Stimulated activated CD8-positive, alpha-beta memory T cell treated with anti-CD3 and anti-CD28 coated beads, Interleukin-15, amount 100 ng/mL, for 4 hours (primary cell): ENCODE measurements around the gene AP1S1.
"Not testable (repeated sequence)": the region's sequence is repeated elsewhere in the genome, so short reads cannot be mapped to it uniquely, and the experiment has no call there.

Experiments used
- DNase-seq, 2 donors: peaks; one replicate each; pipeline ENCODE4 v3.0.0-alpha.2; 2020; ENCODE audit warnings: low read depth in 2 of 2

The AP1S1 gene

DNA sequence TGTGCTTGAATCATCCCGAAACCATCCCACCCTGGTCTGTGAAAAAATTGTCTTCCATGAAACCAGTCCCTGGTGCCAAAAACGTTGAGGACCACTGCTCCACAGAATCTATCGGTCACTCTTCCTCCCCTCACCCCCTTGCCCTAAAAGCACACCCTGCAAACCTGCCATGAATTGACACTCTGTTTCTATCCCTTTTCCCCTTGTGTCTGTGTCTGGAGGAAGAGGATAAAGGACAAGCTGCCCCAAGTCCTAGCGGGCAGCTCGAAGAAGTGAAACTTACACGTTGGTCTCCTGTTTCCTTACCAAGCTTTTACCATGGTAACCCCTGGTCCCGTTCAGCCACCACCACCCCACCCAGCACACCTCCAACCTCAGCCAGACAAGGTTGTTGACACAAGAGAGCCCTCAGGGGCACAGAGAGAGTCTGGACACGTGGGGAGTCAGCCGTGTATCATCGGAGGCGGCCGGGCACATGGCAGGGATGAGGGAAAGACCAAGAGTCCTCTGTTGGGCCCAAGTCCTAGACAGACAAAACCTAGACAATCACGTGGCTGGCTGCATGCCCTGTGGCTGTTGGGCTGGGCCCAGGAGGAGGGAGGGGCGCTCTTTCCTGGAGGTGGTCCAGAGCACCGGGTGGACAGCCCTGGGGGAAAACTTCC lies 28.2 kb upstream of the AP1S1 start:
- no peak for DNase-seq

DNA sequence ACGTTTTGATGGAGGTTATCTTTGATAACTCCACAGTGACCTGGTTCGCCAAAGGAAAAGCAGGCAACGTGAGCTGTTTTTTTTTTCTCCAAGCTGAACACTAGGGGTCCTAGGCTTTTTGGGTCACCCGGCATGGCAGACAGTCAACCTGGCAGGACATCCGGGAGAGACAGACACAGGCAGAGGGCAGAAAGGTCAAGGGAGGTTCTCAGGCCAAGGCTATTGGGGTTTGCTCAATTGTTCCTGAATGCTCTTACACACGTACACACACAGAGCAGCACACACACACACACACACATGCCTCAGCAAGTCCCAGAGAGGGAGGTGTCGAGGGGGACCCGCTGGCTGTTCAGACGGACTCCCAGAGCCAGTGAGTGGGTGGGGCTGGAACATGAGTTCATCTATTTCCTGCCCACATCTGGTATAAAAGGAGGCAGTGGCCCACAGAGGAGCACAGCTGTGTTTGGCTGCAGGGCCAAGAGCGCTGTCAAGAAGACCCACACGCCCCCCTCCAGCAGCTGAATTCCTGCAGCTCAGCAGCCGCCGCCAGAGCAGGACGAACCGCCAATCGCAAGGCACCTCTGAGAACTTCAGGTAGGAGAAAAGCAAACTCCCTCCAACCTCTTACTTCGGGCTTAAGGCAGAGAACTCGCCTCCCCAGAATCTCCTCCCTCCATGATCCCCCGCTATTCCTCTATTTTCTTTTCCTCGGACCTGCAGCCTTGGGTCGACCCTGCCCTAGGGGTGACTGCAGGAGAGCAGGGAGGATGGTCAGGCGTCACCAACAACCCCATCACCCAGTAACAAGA lies 27.4 kb upstream of the AP1S1 start, which contains the start of gene SERPINE1:
Gene SERPINE1, plus strand, starts transcription at position 454 of the 809 bp plus-strand sequence. CDS start 1,290 bp downstream, outside the sequence.
- peak; percentile 20 to 29 for DNase-seq

DNA sequence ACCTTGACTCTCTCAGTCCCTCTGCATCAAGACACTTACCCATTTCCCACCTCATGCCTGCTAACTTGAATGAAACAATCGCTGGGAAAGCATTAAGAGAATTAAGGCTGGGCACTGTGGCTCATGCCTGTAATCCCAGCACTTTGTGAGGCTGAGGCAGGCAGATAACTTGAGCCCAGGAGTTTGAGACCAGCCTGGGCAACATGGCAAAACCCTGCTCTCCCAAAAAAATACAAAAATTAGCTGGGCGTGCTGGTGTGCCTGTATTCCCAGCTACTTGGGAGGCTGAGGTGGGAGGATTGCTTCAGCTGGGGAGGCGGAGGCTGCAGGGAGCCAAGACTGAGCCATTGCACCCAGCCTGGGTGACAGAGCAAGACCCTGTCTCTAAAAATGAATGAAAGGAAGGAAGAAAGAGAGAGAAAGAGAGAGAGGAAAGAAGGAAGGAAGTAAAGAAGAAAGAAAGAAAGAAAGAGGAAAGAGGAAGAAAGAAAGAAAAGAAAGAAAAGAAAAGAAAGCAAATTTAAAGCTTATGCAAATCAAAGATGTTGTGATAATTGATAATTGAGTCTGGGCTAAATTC lies 26.7 kb upstream of the AP1S1 start:
- no peak for DNase-seq

DNA sequence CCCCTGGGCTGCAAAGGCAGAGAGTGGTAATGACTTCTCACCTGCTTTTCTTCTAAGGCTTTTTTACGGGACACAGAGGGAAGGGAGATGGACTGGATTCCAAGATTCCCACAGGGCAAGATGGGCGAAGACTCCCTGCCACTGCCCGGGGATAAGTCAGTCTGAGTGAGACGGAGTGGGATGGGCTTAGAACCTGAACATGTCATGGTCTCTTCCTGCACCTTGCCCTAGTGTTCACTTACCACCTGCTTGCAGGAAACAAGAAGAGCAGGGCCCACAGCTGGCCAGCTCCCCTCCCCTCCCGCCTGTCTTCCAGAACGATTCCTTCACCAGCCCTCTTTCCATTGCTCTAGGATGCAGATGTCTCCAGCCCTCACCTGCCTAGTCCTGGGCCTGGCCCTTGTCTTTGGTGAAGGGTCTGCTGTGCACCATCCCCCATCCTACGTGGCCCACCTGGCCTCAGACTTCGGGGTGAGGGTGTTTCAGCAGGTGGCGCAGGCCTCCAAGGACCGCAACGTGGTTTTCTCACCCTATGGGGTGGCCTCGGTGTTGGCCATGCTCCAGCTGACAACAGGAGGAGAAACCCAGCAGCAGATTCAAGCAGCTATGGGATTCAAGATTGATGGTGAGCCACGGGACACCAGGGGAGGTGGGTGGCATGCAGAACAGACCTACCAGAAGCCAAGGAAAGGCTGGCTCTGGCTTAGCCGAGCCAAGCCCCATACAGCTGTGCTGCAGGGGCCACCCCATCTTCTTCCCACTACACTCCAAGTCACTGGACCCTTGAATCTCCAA lies 26.0 kb upstream of the AP1S1 start:
- DNase-seq, result no peak

DNA sequence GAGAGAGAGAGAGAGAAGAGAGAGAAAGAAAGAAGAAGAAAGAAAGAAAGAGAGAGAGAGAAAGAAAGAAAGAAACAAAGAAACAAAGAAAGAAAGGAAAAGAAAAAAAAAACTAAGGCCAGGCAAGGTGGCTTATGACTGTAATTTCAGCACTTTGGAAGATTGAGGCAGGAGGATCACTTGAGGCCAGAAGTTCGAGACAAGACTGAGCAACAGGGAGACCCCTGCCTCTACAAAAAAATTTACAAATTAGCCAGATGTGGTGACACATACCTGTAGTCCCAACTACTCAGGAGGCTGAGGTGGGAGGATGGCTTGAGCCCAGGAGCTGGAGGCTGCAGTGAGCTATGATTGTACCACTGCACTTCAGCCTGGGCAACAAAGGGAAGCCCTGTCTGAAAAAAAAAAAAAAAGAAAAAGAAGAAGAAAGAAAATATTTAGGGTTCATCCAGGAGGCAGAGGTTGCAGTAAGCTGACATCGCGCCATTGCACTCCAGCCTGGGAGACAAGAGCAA lies 24.6 kb upstream of the AP1S1 start:
- no peak for DNase-seq

DNA sequence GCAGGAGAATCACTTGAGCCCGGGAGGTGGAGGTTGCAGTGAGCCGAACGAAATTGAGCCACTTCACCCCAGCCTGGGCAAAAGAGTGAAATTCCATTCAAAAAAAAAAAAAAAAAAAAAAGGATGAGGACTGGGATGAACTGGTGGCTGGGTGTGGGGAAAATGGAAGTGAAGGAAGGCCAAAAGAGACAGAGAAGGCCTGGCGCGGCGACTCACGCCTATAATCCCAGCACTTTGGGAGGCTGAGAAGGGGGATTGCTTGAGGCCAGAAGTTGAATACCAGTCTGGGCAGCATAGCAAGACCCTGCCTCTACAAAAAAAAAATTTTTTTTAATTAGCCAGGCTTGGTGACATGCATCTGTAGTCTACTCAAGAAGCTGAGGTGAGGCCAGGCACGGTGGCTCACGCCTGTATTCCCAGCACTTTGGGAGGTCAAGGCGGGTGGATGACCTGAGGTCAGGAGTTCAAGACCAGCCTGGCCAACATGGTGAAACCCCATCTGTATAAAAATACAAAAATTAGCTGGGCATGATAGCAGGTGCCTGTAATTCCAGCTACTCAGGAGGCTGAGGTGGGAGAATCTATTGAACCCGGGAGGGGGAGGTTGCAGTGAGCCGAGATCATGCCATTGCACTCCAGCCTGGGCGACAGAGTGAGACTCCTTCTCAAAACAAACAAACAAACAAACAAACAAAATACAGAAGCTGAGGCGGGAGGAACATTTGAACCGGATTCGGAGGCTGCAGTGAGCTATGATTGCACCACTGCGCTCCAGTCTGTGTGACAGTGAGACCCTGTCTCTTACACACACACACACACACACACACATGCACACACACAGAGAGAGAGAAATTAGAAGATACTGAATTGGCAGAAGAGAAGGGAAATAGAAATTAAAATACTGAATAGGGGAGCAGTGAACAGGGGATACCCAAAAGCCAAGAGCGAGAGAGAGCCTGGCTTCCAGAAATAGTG lies 21.4 kb upstream of the AP1S1 start:
- not testable (repeated sequence) for DNase-seq

DNA sequence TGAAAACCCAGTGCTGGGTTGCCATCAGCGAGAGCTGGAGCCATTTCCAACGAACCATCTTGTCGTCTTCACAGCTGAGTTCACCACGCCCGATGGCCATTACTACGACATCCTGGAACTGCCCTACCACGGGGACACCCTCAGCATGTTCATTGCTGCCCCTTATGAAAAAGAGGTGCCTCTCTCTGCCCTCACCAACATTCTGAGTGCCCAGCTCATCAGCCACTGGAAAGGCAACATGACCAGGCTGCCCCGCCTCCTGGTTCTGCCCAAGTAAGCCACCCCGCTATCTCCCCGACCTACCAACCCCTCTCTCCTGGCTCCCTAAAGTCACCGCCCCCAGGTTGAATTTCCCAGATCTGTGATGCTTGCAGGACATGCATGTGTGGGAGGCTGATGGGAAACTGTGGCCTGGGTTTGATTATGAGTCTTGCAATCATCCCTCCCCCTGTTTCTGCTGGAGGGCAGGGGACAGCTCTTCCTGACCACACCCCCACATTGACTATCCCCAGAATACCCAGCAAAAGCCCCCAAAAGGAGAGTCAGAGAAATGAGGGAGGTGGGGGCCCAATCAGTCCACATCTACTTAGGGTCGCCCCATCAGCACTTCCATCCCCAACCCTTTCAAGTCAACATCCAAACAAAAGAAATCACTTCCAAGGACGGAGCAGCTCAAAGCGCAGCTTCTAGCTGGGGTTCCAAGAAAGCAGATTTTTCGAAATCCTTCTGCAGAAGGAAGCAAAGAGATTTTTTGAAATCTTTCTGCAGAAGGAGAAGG lies 20.5 kb upstream of the AP1S1 start:
- DNase-seq, result no peak

DNA sequence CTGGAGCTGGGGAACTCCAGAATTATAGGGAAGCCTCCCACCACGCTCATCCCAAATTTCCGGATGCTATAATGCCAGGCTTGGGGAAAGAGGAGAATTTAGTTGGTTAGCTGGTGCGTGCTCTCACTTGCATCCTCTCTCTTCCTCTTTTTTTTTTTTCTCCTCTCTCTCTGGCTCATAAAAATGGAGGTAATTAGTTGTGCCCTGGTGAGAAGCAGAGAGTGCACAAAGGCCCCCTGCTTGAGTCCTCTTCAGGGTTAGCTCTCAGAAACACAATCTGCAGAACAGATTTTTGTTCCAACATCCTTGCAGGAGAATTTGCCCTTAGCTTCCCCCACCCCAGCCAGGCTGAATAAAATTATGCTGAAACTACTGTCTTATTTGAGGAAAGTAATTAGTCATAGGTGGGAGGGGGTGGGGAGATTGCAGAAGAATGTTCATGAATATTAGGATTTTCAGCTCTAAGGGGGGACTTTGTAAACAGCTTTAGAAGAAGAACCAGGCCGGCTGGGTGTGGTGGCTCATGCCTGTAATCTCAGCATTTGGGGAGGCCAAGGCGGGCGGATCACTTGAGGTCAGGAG lies 19.8 kb upstream of the AP1S1 start:
- DNase-seq, result no peak

DNA sequence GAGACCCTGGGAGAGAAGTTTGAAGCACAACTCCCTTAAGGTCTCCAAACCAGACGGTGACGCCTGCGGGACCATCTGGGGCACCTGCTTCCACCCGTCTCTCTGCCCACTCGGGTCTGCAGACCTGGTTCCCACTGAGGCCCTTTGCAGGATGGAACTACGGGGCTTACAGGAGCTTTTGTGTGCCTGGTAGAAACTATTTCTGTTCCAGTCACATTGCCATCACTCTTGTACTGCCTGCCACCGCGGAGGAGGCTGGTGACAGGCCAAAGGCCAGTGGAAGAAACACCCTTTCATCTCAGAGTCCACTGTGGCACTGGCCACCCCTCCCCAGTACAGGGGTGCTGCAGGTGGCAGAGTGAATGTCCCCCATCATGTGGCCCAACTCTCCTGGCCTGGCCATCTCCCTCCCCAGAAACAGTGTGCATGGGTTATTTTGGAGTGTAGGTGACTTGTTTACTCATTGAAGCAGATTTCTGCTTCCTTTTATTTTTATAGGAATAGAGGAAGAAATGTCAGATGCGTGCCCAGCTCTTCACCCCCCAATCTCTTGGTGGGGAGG lies 16.5 kb upstream of the AP1S1 start:
- no peak for DNase-seq

DNA sequence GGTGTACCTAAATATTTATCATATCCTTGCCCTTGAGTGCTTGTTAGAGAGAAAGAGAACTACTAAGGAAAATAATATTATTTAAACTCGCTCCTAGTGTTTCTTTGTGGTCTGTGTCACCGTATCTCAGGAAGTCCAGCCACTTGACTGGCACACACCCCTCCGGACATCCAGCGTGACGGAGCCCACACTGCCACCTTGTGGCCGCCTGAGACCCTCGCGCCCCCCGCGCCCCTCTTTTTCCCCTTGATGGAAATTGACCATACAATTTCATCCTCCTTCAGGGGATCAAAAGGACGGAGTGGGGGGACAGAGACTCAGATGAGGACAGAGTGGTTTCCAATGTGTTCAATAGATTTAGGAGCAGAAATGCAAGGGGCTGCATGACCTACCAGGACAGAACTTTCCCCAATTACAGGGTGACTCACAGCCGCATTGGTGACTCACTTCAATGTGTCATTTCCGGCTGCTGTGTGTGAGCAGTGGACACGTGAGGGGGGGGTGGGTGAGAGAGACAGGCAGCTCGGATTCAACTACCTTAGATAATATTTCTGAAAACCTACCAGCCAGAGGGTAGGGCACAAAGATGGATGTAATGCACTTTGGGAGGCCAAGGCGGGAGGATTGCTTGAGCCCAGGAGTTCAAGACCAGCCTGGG lies 15.9 kb upstream of the AP1S1 start:
- DNase-seq, result peak; percentile 80 to 87

DNA sequence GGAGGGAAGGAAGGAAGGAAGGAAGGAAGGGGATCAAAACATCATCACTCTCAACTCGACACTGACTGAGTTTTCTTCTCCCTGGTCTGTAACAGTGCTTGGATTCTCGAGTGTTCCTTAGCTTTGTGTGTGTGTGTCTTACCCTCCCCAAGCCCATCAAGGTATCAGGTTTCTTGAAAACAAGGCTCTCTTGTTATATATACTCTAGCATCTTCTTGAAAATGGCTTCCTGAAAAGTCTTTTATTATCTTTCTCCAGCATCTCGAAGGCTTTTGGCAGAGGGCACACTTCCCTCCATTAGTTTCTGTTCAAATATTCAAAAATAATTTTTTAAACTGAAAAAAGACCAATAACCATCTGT lies 14.0 kb upstream of the AP1S1 start:
- DNase-seq, result no peak

DNA sequence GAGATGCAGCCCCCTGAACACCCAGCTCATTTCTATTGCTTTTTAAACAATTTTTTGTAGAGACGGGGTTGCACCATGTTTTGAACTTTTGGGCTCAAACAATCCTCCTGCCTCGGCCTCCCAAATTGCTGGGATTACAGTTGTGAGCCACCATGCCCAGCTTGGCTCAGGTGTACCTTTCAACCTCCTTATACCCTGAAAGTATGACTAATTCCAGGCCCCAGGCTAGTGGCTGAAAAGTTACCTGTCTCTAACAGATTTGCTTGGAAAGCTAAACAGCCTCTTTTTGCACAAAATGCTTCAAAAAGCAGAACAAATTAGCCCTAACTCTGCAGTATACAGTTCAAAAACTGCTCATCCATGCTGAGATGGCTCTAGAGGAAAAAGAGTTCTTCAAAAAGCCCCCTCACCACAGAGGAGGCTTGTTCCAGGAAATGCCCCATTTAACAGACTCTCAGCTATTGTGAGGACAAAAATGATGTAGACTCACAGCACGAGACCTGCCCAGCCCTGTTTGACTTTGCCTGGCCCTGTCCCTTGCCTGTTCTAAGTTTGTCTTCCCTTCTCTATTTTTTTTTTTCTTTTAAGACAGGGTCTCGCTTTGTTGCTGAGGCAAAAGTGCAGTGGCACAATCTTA lies 13.4 kb upstream of the AP1S1 start:
- no peak for DNase-seq

DNA sequence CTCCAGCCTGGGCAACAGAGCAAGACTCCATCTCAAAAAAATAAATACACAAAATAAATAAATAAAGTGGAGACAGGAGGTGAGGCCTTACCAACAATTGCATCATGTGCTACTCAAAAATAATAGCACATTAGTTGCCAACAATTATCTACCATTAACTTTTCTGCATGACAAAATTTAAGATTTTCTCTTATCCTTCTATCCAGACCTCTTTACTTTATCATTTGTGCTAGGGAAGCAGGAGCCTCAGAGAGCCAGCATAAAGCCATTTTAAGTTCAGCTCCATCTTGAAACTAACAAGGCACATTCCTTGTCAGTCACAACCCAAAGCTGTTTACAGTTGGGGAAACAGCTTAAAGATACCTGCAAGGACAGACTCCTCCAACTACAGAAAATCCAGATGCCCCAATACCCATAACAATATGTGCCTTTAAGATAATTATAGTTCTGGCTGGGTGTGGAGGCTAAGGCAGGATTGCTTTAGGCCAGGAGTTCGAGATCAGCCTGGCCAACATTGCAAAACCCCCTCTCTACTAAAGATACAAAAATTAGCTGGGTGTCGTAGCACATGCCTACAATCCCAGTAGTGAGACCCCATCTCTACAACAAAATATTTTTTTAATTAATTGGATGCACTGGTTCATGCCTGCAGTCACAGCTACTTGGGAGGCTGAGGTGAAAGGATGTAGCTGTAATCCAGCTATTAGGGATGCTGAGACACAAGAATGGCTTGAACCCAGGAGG lies 2.2 kb upstream of the AP1S1 start:
- DNase-seq, result no peak

DNA sequence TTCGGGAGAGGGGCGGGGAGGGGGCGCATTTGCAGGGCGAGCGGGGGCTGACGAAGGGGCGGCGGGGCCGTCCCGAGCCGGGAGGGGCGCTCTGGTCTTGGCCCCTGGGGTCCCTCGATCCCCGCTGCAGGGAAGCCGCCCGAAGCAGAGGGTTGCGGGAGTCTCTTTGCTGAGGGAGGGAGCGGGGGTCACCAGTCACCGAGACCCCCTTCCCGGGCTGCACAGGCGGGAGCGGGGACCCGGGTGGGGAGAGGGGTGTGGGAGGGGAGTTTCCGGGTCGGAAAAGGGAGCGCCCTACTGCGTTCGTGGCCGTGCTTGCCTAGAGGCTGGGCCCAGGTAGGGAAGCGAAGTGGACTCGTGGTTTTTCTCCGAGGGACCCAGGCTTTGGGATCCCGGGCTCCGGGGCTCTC lies 422 bp downstream of the AP1S1 start:
- no peak for DNase-seq

DNA sequence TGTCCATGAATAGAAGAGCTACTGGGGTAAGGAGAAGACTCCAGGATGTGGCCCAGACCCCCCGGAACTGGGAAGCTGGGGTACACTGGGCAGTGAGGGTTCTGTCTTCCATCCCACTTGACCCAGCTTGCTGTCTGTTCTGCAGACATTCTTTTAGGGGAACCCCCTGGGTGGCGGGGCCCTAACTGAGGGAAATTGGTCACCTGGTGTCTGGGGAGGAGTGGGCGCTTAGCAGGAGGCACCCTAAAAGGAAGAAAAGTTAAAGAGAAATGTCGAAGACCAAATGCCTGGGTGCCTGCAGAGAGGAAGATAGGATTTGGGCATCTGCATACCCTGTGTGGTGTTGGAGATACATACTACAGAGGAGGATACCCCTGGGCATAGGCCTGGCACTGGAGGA lies 1.0 kb downstream of the AP1S1 start:
- no peak for DNase-seq

DNA sequence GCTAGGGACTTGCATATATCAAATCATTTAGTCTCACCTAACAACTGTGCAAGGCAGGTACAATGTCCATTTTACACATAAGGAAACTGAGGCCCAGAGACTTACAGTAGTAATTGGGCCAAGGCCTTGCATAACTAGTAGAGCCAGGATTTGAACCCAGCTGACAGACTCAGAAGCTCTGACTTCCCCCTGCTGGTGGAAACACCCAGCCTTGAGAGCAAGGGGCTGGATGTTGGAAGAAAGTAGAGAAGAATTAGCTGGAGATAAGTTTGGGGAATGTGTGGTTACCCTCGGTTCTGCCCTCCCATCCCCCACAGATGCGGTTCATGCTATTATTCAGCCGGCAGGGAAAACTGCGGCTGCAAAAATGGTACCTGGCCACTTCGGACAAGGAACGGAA lies 2.0 kb downstream of the AP1S1 start:
- DNase-seq, result no peak

DNA sequence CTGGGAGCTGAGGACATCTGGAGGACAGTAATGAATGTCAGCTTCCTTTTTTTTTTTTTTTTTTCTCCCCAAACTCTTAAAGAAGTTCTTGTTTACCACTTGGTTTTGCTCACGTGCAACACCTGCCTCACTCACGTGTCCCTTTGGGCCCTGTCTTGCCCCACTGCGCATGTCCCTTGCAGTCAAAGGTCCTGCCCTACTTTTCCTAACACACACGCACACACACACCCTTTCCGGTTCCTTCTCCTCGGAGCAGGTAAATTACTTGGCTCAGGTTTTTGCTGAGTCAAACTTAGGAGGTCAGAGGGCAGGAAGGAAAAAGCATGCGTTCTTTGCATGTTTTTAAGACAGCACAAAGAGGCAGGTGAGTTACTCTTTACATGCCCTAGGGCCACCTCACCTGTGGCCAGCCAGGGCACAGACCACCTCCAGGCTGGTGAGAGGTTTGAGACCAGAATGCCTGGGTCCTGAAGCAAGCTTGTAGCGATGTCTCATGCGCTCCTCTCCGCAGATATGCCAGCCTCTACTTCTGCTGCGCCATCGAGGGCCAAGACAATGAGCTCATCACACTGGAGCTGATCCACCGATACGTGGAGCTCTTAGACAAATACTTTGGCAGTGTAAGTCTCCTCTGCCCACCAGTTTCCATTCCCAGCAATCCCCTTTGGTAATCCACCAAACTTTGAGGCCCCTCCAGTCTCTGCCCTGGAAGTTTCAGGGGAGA lies 2.8 kb downstream of the AP1S1 start:
- no peak for DNase-seq
